GM21390 (cell line): ENCODE data around the gene HES7.

Experiments used
- ATAC-seq: cut with Tn5 transposase; IDR thresholded peaks from one replicate; pipeline ENCODE4 v1.9.1; 2021; ENCODE audit not compliant: unreplicated experiment

The HES7 gene

GRCh38 chr17:8075574-8076342, 48.1 kb downstream of the HES7 start:
- no peak for ATAC-seq

- no peak for ATAC-seq
These were observed 48.8 kb downstream of the HES7 start for GRCh38 chr17:8075081-8075480.

- no peak for ATAC-seq
These were observed 49.4 kb downstream of the HES7 start for GRCh38 chr17:8074554-8074953.

- ATAC-seq = no peak
These were observed 50.0 kb downstream of the HES7 start for GRCh38 chr17:8073627-8074484.

GRCh38 chr17:8072729-8073461, 51.0 kb downstream of the HES7 start:
- ATAC-seq = no peak

- ATAC-seq = no peak
These were observed 51.6 kb downstream of the HES7 start for GRCh38 chr17:8072341-8072728.

- ATAC-seq = no peak
These were observed 52.4 kb downstream of the HES7 start for GRCh38 chr17:8071496-8071895.
